Ishikawa (cell line): ENCODE measurements around the gene CENATAC.

Source experiments
- EP300 ChIP-seq: IDR thresholded peaks from 2 replicates; pipeline ENCODE4 v1.6.1; 2012; ENCODE audit warnings: borderline replicate concordance
- TAF1 ChIP-seq: IDR thresholded peaks from 2 replicates; pipeline ENCODE4 v1.6.1; 2012; ENCODE audit warnings: low read depth, mild to moderate bottlenecking
- YY1 ChIP-seq: IDR thresholded peaks from 2 replicates; pipeline ENCODE4 v1.6.1; 2012; ENCODE audit warnings: low read depth

GRCh38 chr11:119014209-119014924 lies 16.4 kb downstream of the CENATAC start:
- TF ChIP-seq EP300, result no peak
- TF ChIP-seq TAF1, result no peak
- no peak for TF ChIP-seq YY1
